Stimulated activated CD8-positive, alpha-beta memory T cell treated with anti-CD3 and anti-CD28 coated beads, Interleukin-15, amount 100 ng/mL, for 48 hours (primary cell): ENCODE measurements around the gene ADGRG1.

Experiments used
- DNase-seq, 2 donors: peaks; one replicate each; pipeline ENCODE4 v3.0.0-alpha.2; 2020; ENCODE audit warnings: low read depth in 2 of 2

Gene ADGRG1

GRCh38 chr16:57635266-57636097 is 7.1 kb downstream of the ADGRG1 start:
- no peak for DNase-seq

DNA sequence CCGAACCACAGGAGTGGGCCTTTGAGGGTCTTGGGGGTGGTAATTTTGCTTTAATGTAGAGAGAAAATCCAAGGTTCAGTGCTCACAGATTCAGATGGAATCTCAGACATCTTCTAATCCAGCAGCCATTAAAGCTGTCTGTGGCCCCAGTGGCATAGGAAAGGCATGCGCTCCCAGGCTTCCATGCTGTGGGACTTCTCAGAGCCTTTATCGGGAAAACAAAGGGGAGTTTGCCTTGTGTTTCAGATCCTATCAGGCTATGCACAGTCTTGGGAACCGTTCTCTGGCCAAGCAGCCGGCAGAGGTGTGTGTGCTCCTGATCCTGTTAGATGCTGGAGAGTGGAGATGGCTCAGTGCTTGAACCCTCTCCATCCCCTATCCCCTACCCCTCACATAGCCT is 7.8 kb downstream of the ADGRG1 start:
- DNase-seq, result no peak

- DNase-seq, result no peak
Measured at GRCh38 chr16:57637020-57637419, 8.6 kb downstream of the ADGRG1 start.

- no peak for DNase-seq
Measured at GRCh38 chr16:57637424-57637823, 9.0 kb downstream of the ADGRG1 start.

GRCh38 chr16:57637965-57638364 is 9.5 kb downstream of the ADGRG1 start:
- no peak for DNase-seq

DNA sequence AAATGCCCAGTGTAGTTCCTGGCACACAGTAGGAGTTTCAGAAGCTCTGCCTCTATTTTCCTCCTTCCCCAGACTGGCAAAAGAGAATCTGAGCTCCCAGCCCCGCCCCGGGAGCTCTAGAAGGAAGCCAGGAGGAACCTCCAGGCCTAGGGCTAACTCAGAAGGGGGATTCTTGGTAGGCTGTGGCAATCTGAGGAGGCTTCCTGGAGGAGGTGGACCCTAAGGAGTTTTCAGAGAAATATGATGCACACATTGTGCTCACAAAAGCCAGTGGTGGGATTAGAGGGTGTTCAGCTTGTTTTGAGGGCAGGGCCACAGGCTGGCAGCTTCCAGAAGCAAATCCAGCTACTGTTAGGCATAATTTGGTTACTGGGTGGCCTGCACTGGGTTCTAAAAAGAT is 10.0 kb downstream of the ADGRG1 start:
- DNase-seq, result no peak

DNA sequence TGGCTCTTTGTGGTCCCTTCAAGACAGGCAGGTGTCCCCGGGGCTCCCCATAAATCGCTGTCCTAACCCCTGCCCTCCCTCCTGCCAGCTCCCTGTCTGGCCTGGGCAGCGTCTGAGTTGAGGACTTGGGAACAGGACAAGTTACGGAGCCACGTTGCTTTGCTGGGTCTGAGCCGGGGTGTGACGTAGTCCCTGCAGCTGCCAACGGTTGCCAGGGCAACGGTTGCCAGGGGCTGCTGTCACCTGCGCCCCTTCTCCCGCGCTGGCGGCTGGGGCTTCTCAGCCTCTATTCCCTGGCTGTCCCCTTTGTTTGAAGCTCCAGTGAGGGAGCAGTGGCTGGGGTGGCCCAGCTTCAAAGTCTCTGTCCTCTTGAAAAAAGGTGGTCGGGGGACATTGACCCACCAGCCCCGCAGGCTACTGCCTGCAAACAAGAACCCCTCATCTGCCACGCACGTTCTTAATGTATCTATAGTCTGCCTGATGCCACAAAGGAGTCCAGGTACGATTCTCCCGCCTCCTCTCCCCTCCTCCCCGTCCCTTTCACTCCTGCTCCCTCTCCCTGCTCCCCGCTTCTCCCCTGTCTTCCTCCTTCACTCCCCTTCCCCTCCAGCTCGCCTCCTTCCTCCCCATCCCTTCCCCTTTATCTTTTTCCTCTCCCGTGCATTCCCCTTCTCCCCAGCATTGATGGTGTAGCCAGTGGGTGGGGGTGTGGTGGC is 10.9 kb downstream of the ADGRG1 start:
- DNase-seq, result no peak

GRCh38 chr16:57640185-57640584 is 11.8 kb downstream of the ADGRG1 start:
- no peak for DNase-seq

GRCh38 chr16:57640612-57641011 is 12.2 kb downstream of the ADGRG1 start:
- DNase-seq, result no peak

DNA sequence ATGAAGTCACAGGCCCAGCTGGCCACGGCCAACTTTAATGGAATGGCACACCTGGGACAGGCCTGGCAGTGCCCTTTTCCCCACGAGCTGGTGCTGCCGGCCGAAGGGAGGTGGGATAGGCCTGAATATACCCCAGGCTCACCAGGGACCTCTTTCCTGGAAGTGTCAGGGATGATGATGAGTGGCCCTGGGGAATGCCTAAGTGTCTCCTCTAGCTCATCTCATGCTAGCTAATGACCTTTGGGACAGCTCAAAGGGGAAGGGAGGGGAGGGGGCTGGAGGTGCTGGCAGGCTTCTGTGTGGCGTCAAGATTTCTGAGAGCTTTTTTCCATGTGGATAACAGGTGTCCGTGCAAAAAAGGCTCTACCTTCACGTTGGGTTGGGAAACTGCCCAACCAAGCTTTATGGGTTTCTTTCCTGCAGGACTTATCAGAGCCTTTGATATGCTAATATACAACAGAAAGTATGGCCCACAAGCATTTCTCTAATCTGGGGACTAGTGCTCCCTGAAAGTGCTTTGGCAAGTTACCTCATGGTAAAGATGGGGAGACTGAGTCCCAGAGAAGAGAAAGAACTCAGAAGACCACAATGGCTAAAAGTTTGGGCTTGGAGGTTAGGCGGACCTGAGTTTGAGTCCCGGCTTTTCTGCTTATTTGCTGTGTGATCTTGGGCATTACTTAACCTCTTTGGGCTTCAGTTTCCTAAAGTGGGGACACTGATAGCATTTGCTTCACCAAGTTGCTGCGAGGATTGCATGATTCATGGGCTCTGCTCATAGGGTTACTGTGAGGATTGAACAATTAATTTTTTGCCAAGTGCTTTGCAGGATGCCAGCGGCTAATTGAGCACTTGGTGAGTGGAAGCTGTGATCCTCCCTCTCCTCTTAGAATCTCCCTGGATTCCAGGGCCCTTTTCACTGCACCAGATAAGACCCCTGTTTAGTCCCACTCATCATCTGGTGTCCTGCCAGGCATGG is 14.0 kb downstream of the ADGRG1 start:
- DNase-seq, result no peak

GRCh38 chr16:57643147-57643874 is 14.9 kb downstream of the ADGRG1 start:
- DNase-seq, result no peak

GRCh38 chr16:57643910-57644309 is 15.5 kb downstream of the ADGRG1 start:
- DNase-seq, result no peak

GRCh38 chr16:57644383-57645014 is 16.1 kb downstream of the ADGRG1 start:
- DNase-seq, result no peak

DNA sequence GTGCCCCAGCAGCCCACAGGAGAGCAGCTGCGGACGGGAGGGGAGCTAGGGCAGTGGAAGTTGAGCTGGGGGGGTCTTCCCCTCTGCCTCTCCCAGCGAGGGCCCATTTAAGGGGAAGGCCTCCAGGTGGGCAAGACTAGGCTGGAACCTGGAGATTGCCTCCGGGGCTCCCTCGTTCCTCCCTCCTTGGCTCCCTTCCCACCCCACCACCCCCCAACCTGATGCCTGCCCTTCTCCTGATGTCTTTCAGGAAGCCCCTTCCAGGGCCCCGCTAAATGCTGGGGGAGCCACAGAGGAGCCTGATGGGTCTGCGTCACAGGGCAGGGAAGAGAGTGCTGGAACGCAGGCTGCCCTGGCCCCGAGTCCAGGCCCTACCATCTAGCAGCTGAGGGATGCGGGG is 16.7 kb downstream of the ADGRG1 start:
- no peak for DNase-seq

GRCh38 chr16:57645691-57646387 is 17.4 kb downstream of the ADGRG1 start:
- DNase-seq, result no peak

DNA sequence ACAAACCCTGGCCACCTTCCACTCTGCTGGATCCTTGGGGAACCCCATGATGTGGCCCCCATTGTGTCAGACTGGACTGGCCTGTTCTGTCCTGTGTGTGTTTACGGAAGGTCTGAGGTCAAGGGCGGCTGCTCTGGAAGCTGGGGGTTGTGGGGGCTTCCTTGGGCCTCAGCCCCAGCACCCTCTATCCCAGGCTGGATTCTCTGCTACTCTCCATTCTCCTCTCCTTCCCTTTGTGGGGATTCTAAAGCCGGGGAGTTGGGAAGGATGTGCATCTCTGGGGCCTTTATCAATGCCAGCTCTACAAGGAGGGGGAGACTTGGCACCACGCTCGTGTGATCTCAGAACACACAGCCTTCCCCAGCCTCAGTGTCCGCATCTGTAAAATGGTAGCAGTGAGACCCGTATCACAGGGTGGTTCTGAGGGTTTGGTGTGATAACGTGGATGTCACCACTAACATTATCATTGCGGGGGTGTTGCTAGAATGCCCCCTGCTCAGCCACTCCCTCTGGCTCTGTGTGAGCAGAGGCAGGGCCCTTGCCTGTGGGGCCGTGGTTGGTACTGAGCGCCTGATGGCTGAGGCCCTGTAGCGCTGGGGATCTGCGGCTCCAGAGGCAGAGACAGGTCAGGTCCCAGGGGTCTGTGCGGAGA is 18.1 kb downstream of the ADGRG1 start:
- DNase-seq, result no peak

- DNase-seq, result no peak
Measured at GRCh38 chr16:57647136-57647875, 18.9 kb downstream of the ADGRG1 start.

DNA sequence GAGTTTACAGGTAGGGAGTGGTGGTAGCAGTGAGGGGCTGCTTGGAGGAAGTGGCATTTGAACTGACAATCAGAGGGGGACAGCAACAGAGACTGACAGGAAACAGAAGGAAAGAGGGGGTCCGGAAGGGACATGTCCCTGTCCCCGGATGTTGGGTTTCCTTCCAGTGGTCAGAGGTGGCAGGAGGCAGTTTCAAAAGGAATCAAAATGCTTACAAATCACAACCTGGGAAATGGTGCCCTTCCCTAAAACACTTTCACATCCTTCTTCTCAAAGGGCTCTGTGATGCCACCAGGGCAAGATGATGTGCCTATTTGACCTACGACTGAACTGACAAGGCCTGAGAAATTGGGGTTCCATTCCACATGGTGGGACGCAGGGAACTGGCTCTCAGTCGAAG is 19.7 kb downstream of the ADGRG1 start:
- DNase-seq, result no peak
